GM12878 (cell line): ENCODE results near the gene PRDM12. TPM values are rescaled to one million over a fixed set of nuclear protein-coding genes. Genes with fewer than 3 reads are reported as not detected.

Experiments
- ATF3 ChIP-seq: IDR thresholded peaks from 2 replicates; pipeline ENCODE4 v1.6.1; 2011; ENCODE audit warnings: low read depth, mild to moderate bottlenecking, low read length, moderate library complexity, borderline replicate concordance; ENCODE audit errors: extremely low read depth
- BCLAF1 ChIP-seq: fragments of 450-650 bp; IDR thresholded peaks from 2 replicates; pipeline ENCODE4 v1.6.1; 2017; ENCODE audit warnings: antibody characterized with exemption, mild to moderate bottlenecking, moderate library complexity
- CBFB ChIP-seq: IDR thresholded peaks from 2 replicates; pipeline ENCODE4 v1.6.1; 2016; ENCODE audit warnings: antibody characterized with exemption, low read depth
- CEBPZ ChIP-seq: fragments of 150-350 bp; IDR thresholded peaks from 2 replicates; pipeline ENCODE4 v1.6.1; 2016; ENCODE audit warnings: low read depth, low read length
- CREB1 ChIP-seq: IDR thresholded peaks from 2 replicates; pipeline ENCODE4 v1.6.1; 2012; ENCODE audit warnings: low read depth, mild to moderate bottlenecking, inconsistent platforms
- E2F4 ChIP-seq: IDR thresholded peaks from 2 replicates; pipeline ENCODE4 v1.6.1; 2012; ENCODE audit warnings: low read depth, low read length, improper control_type of control experiment
- E4F1 ChIP-seq: fragments of 450-650 bp; IDR thresholded peaks from 2 replicates; pipeline ENCODE4 v1.6.1; 2018; ENCODE audit warnings: borderline replicate concordance, mild to moderate bottlenecking; ENCODE audit not compliant: partially characterized antibody
- HDGF ChIP-seq: fragments of 450-650 bp; IDR thresholded peaks from 2 replicates; pipeline ENCODE4 v1.6.1; 2016; ENCODE audit warnings: antibody characterized with exemption
- IRF3 ChIP-seq: fragments of 450-650 bp; IDR thresholded peaks from 2 replicates; pipeline ENCODE4 v1.6.1; 2014; ENCODE audit warnings: mild to moderate bottlenecking
- JUND ChIP-seq: IDR thresholded peaks from 2 replicates; pipeline ENCODE4 v1.6.1; 2012; ENCODE audit warnings: low read depth, mild to moderate bottlenecking, low read length, improper control_type of control experiment, moderate library complexity
- PAX5 ChIP-seq: IDR thresholded peaks from 2 replicates; pipeline ENCODE4 v1.6.1; 2011; ENCODE audit warnings: low read depth, low read length, borderline replicate concordance
- SMARCA5 ChIP-seq: fragments of 450-650 bp; IDR thresholded peaks from 2 replicates; pipeline ENCODE4 v1.6.1; 2017; ENCODE audit warnings: mild to moderate bottlenecking
- ZNF24 ChIP-seq: fragments of 450-650 bp; IDR thresholded peaks from 2 replicates; pipeline ENCODE4 v1.6.1; 2017; ENCODE audit warnings: antibody characterized with exemption, mild to moderate bottlenecking
- polyA plus RNA-seq, 11 experiments: library from polyadenylated mRNA; depleted of rRNA in 4 of 11; unstranded in 6 of 11; stranded (reverse) in 5 of 11; fragments of >200 nt; fragmentation: Nextera tagmentation in 4 of 11; fragmentation: Illumina TruSeq in 1 of 11; extraction: Ambion mirVana in 4 of 11; extraction: Trizol in 1 of 11; gene quantifications; 1 replicate in 1 of 11; 2 replicates in 10 of 11; pipeline versions ENCODE4 v1.2.1 to v1.2.3, GENCODE V29; 2011 to 2016; ENCODE audit warnings: inconsistent platforms in 2 of 11, missing spikeins in 2 of 11, low read depth in 1 of 11
- total RNA-seq, 4 experiments: library from RNA; depleted of rRNA in 3 of 4; stranded (reverse); fragments of >200 nt in 3 of 4; fragmentation: Illumina TruSeq in 1 of 4; extraction: Trizol in 1 of 4; gene quantifications; 2 replicates each; pipeline versions ENCODE4 v1.2.1 to v1.2.3, GENCODE V29; 2013 to 2021

PRDM12 gene
- total and polyA plus RNA-seq, 10 of the 15 experiments (the other 5 are each of a cell fraction or from before 2014, with no cell fraction given), result not detected

- TF ChIP-seq E4F1 (no peak), HDGF (no peak), CEBPZ (no peak), CREB1 (no peak), CBFB (no peak), ATF3 (no peak), SMARCA5 (no peak), ZNF24 (no peak), BCLAF1 (no peak), IRF3 (no peak), JUND (no peak), PAX5 (no peak), E2F4 (no peak)
These were observed 31.8 kb downstream of the PRDM12 start (continued) for GRCh38 chr9:130696139-130696650.
